HEK293 (cell line): ENCODE results near the gene CADM4.

Experiments used
- BCL11A ChIP-seq: fragments of 450-650 bp; formaldehyde crosslinking; IDR thresholded peaks from 2 replicates; pipeline ENCODE4 v1.5.1; 2016; ENCODE audit warnings: low read depth, missing biosample characterization, missing genetic modification characterization
- INSM2 ChIP-seq: fragments of 450-650 bp; formaldehyde crosslinking; IDR thresholded peaks from 2 replicates; pipeline ENCODE4 v1.5.1; 2016; ENCODE audit warnings: missing biosample characterization, missing genetic modification characterization
- KLF16 ChIP-seq: fragments of 450-650 bp; formaldehyde crosslinking; IDR thresholded peaks from 2 replicates; pipeline ENCODE4 v1.5.1; 2017; ENCODE audit warnings: missing biosample characterization, missing genetic modification characterization
- MYNN ChIP-seq: fragments of 450-650 bp; formaldehyde crosslinking; IDR thresholded peaks from 2 replicates; pipeline ENCODE4 v1.5.1; 2016; ENCODE audit warnings: missing biosample characterization, missing genetic modification characterization, borderline replicate concordance
- RBAK ChIP-seq: fragments of 450-650 bp; formaldehyde crosslinking; IDR thresholded peaks from 2 replicates; pipeline ENCODE4 v1.5.1; 2016; ENCODE audit warnings: missing biosample characterization, missing genetic modification characterization
- REPIN1 ChIP-seq: fragments of 450-650 bp; formaldehyde crosslinking; IDR thresholded peaks from 2 replicates; pipeline ENCODE4 v1.5.1; 2017; ENCODE audit warnings: missing biosample characterization, missing genetic modification characterization, low read depth
- SP2 ChIP-seq: fragments of 450-650 bp; formaldehyde crosslinking; IDR thresholded peaks from 2 replicates; pipeline ENCODE4 v1.5.1; 2016; ENCODE audit warnings: missing biosample characterization, missing genetic modification characterization
- WT1 ChIP-seq: fragments of 450-650 bp; formaldehyde crosslinking; IDR thresholded peaks from 2 replicates; pipeline ENCODE4 v1.5.1; 2016; ENCODE audit warnings: missing biosample characterization, missing genetic modification characterization
- ZBTB20 ChIP-seq: fragments of 450-650 bp; formaldehyde crosslinking; IDR thresholded peaks from 2 replicates; pipeline ENCODE4 v1.5.1; 2016; ENCODE audit warnings: missing biosample characterization, missing genetic modification characterization
- ZFHX2 ChIP-seq: fragments of 450-650 bp; formaldehyde crosslinking; conservative IDR thresholded peaks from 2 replicates; pipeline ENCODE4 v1.5.1; 2016; ENCODE audit warnings: missing biosample characterization, missing genetic modification characterization
- ZFP37 ChIP-seq: fragments of 450-650 bp; formaldehyde crosslinking; IDR thresholded peaks from 2 replicates; pipeline ENCODE4 v1.5.1; 2016; ENCODE audit warnings: missing biosample characterization, missing genetic modification characterization
- ZIC2 ChIP-seq: fragments of 450-650 bp; formaldehyde crosslinking; IDR thresholded peaks from 2 replicates; pipeline ENCODE4 v1.5.1; 2016; ENCODE audit warnings: missing biosample characterization, missing genetic modification characterization
- ZNF121 ChIP-seq: fragments of 450-650 bp; formaldehyde crosslinking; IDR thresholded peaks from 2 replicates; pipeline ENCODE4 v1.5.1; 2016; ENCODE audit warnings: missing biosample characterization, missing genetic modification characterization
- ZNF132 ChIP-seq: fragments of 450-650 bp; formaldehyde crosslinking; IDR thresholded peaks from 2 replicates; pipeline ENCODE4 v1.5.1; 2017; ENCODE audit warnings: missing biosample characterization, missing genetic modification characterization, borderline replicate concordance
- ZNF146 ChIP-seq: fragments of 450-650 bp; formaldehyde crosslinking; IDR thresholded peaks from 2 replicates; pipeline ENCODE4 v1.5.1; 2016; ENCODE audit warnings: missing biosample characterization, missing genetic modification characterization
- ZNF19 ChIP-seq: fragments of 450-650 bp; formaldehyde crosslinking; IDR thresholded peaks from 2 replicates; pipeline ENCODE4; 2016; ENCODE audit warnings: missing biosample characterization, missing genetic modification characterization, low read depth
- ZNF2 ChIP-seq: fragments of 450-650 bp; formaldehyde crosslinking; IDR thresholded peaks from 2 replicates; pipeline ENCODE4 v1.5.1; 2016; ENCODE audit warnings: missing biosample characterization, missing genetic modification characterization
- ZNF266 ChIP-seq: fragments of 450-650 bp; formaldehyde crosslinking; IDR thresholded peaks from 2 replicates; pipeline ENCODE4 v1.5.1; 2016; ENCODE audit warnings: missing biosample characterization, missing genetic modification characterization, low read depth
- ZNF274 ChIP-seq, 2 experiments: fragments of 200-500 bp in 1 of 2; fragments of 450-650 bp in 1 of 2; sonication (Bioruptor generic) in 1 of 2; formaldehyde crosslinking in 1 of 2; IDR thresholded peaks; 2 replicates each; pipeline versions ENCODE4 v1.5.1 to v1.6.1; 2014 to 2016; ENCODE audit warnings: borderline replicate concordance in 1 of 2, inconsistent platforms in 1 of 2, low read length in 1 of 2, missing biosample characterization in 1 of 2, missing genetic modification characterization in 1 of 2
- ZNF280C ChIP-seq: fragments of 450-650 bp; formaldehyde crosslinking; IDR thresholded peaks from 2 replicates; pipeline ENCODE4 v1.5.1; 2016; ENCODE audit warnings: missing biosample characterization, missing genetic modification characterization
- ZNF362 ChIP-seq: fragments of 450-650 bp; formaldehyde crosslinking; IDR thresholded peaks from 2 replicates; pipeline ENCODE4 v1.5.1; 2016; ENCODE audit warnings: missing biosample characterization, missing genetic modification characterization
- ZNF426 ChIP-seq: fragments of 450-650 bp; formaldehyde crosslinking; IDR thresholded peaks from 2 replicates; pipeline ENCODE4 v1.5.1; 2017; ENCODE audit warnings: missing biosample characterization, missing genetic modification characterization, mild to moderate bottlenecking, inconsistent platforms, moderate library complexity
- ZNF449 ChIP-seq: fragments of 450-650 bp; formaldehyde crosslinking; IDR thresholded peaks from 2 replicates; pipeline ENCODE4 v1.5.1; 2017; ENCODE audit warnings: missing biosample characterization, mild to moderate bottlenecking, missing genetic modification characterization, moderate library complexity
- ZNF473 ChIP-seq: fragments of 450-650 bp; formaldehyde crosslinking; IDR thresholded peaks from 2 replicates; pipeline ENCODE4 v1.5.1; 2017; ENCODE audit warnings: missing biosample characterization, missing genetic modification characterization
- ZNF510 ChIP-seq: fragments of 450-650 bp; formaldehyde crosslinking; IDR thresholded peaks from 2 replicates; pipeline ENCODE4 v1.5.1; 2018; ENCODE audit warnings: mild to moderate bottlenecking, missing genetic modification characterization, missing biosample characterization; ENCODE audit not compliant: insufficient replicate concordance
- ZNF513 ChIP-seq: fragments of 450-650 bp; IDR thresholded peaks from 2 replicates; pipeline ENCODE4 v1.5.1; 2018; ENCODE audit warnings: missing biosample characterization, missing genetic modification characterization
- ZNF548 ChIP-seq: fragments of 450-650 bp; formaldehyde crosslinking; IDR thresholded peaks from 2 replicates; pipeline ENCODE4 v1.5.1; 2016; ENCODE audit warnings: missing biosample characterization, missing genetic modification characterization
- ZNF623 ChIP-seq: fragments of 450-650 bp; formaldehyde crosslinking; IDR thresholded peaks from 2 replicates; pipeline ENCODE4 v1.5.1; 2016; ENCODE audit warnings: missing biosample characterization, missing genetic modification characterization
- ZNF660 ChIP-seq: fragments of 450-650 bp; IDR thresholded peaks from 2 replicates; pipeline ENCODE4 v1.5.1; 2018; ENCODE audit warnings: missing biosample characterization, mild to moderate bottlenecking, missing genetic modification characterization
- ZNF664 ChIP-seq: fragments of 450-650 bp; formaldehyde crosslinking; IDR thresholded peaks from 2 replicates; pipeline ENCODE4 v1.5.1; 2016; ENCODE audit warnings: missing biosample characterization, missing genetic modification characterization
- ZNF701 ChIP-seq: fragments of 450-650 bp; formaldehyde crosslinking; IDR thresholded peaks from 2 replicates; pipeline ENCODE4 v1.5.1; 2016; ENCODE audit warnings: missing biosample characterization, missing genetic modification characterization
- ZNF843 ChIP-seq: fragments of 450-650 bp; formaldehyde crosslinking; IDR thresholded peaks from 2 replicates; pipeline ENCODE4 v1.5.1; 2016; ENCODE audit warnings: missing biosample characterization, missing genetic modification characterization
- ZSCAN30 ChIP-seq: fragments of 450-650 bp; IDR thresholded peaks from 2 replicates; pipeline ENCODE4 v1.5.1; 2018; ENCODE audit warnings: missing biosample characterization, mild to moderate bottlenecking, missing genetic modification characterization, moderate library complexity
- ZXDB ChIP-seq: fragments of 450-650 bp; formaldehyde crosslinking; IDR thresholded peaks from 2 replicates; pipeline ENCODE4 v1.5.1; 2016; ENCODE audit warnings: missing biosample characterization, missing genetic modification characterization

Gene CADM4

GRCh38 chr19:43595605-43595998, 44.0 kb downstream of the CADM4 start (continued):
- TF ChIP-seq SP2, result no peak
- TF ChIP-seq REPIN1 (tag by site-specific recombination), result 0 out of 2 replicates have a peak, but pooled peaks have one; percentile 74
- no peak; the same call in 1 of the 2 replicates for TF ChIP-seq ZXDB (tag by site-specific recombination)
- TF ChIP-seq ZNF449 (tag by site-specific recombination), result peak; percentile 50; the same call in 1 of the 2 replicates
- no peak for TF ChIP-seq MYNN (tag by site-specific recombination)
- no peak for TF ChIP-seq ZSCAN30 (tag by site-specific recombination)
- 0 out of 2 replicates have a peak, but pooled peaks have one; percentile 34 for TF ChIP-seq ZNF843 (tag by site-specific recombination)
- peak; percentile 87 for TF ChIP-seq ZFP37 (tag by site-specific recombination)
- 0 out of 2 replicates have a peak, but pooled peaks have one; percentile 11 for TF ChIP-seq INSM2 (tag by site-specific recombination)
- TF ChIP-seq ZNF2 (tag by site-specific recombination), result peak; percentile 77
- no peak for TF ChIP-seq ZNF513 (tag by site-specific recombination)
- no peak for TF ChIP-seq ZNF426 (tag by site-specific recombination)
- TF ChIP-seq ZNF623 (tag by site-specific recombination), result no peak
- no peak for TF ChIP-seq ZNF274 (IDR thresholded peaks at IDR 0.05; ENCODE audit: low read length)
- no peak for TF ChIP-seq ZNF274 (tag by site-specific recombination; IDR thresholded peaks at IDR 0.05; ENCODE audit: borderline replicate concordance)
- no peak for TF ChIP-seq ZNF266 (tag by site-specific recombination)
- TF ChIP-seq ZNF280C, result no peak
- no peak for TF ChIP-seq ZNF19
- no peak for TF ChIP-seq ZNF146 (tag by site-specific recombination)
- TF ChIP-seq ZNF701 (tag by site-specific recombination), result no peak
- no peak for TF ChIP-seq ZNF132 (tag by site-specific recombination)
- TF ChIP-seq KLF16 (tag by site-specific recombination), result peak; percentile 71
- TF ChIP-seq ZNF121 (tag by site-specific recombination), result peak; percentile 67
- TF ChIP-seq RBAK (tag by site-specific recombination), result peak; percentile 26; the same call in 1 of the 2 replicates
- no peak for TF ChIP-seq ZNF473 (tag by site-specific recombination)
- TF ChIP-seq WT1 (tag by site-specific recombination), result 0 out of 2 replicates have a peak, but pooled peaks have one; percentile 13
- no peak for TF ChIP-seq BCL11A (tag by site-specific recombination)
- TF ChIP-seq ZBTB20 (tag by site-specific recombination), result no peak
- 0 out of 2 replicates have a peak, but pooled peaks have one; percentile 55 for TF ChIP-seq ZIC2 (tag by site-specific recombination)
- TF ChIP-seq ZFHX2 (tag by site-specific recombination), result 0 out of 2 replicates have a peak, but pooled peaks have one; percentile 8
- TF ChIP-seq ZNF548 (tag by site-specific recombination), result 0 out of 2 replicates have a peak, but pooled peaks have one; percentile 41
- TF ChIP-seq ZNF664 (tag by site-specific recombination), result no peak; the same call in 1 of the 2 replicates
- peak; percentile 68; the same call in 1 of the 2 replicates for TF ChIP-seq ZNF660 (tag by site-specific recombination)
- no peak for TF ChIP-seq ZNF362 (tag by site-specific recombination)
- no peak for TF ChIP-seq ZNF510 (tag by site-specific recombination)
